GM12878 (cell line): ENCODE data around the gene HSD17B13. TPM values are rescaled to one million over a fixed set of nuclear protein-coding genes. Genes with fewer than 3 reads are reported as not detected.

ENCODE experiments used
- ATAC-seq: fragments of 200-7000 bp; cut with Tn5 transposase; 3 replicates; pipeline ENCODE4 v1.9.1; 2020; ENCODE audit warnings: mild to moderate bottlenecking, moderate library complexity
- BruUV-seq: library from RNA; stranded (reverse); fragments of 400-500 nt; replicated peaks from 2 replicates; lab custom pipeline; 2021; lab: Mats Ljungman, UMichigan
- CTCF ChIA-PET: fragments of 300-600 bp; sonication (Branson Sonifier 250); formaldehyde crosslinking; extraction: SDS; loops from one replicate; lab custom pipeline; 2021; ENCODE audit warnings: inconsistent platforms; lab: Yijun Ruan, JAX
- POLR2A ChIA-PET: fragments of 350-600 bp; formaldehyde crosslinking; extraction: SDS; loops from one replicate; lab custom pipeline; 2021; ENCODE audit warnings: inconsistent platforms; lab: Charles Lee
- RAD21 ChIA-PET: fragments of 300-600 bp; sonication (Branson Sonifier 250); formaldehyde crosslinking; loops from one replicate; lab custom pipeline; 2023; ENCODE audit warnings: antibody characterized with exemption; ENCODE audit not compliant: unreplicated experiment; lab: Charles Lee
- SMC1A ChIA-PET: fragments of 300-600 bp; sonication (Branson Sonifier 250); formaldehyde crosslinking; loops from one replicate; lab custom pipeline; 2023; ENCODE audit not compliant: unreplicated experiment, uncharacterized antibody; lab: Charles Lee
- DNase-seq: peaks from one replicate; pipeline ENCODE4 v3.0.0-alpha.2; 2011; ENCODE audit warnings: low read depth, low spot score
- FAIRE-seq: peaks from 3 replicates; lab custom pipeline; 2011; peaks lifted over from hg19 to GRCh38; lab: Jason Lieb, UNC
- H2AFZ ChIP-seq: 2 replicates; pipeline ENCODE4 v1.6.0; 2011; ENCODE audit warnings: low read depth, low read length, control low read depth; ENCODE audit not compliant: control insufficient read depth
- H3K27ac ChIP-seq: 2 replicates; pipeline ENCODE4 v1.5.1; 2011; ENCODE audit warnings: control low read depth; ENCODE audit not compliant: control insufficient read depth, insufficient read depth
- H3K27me3 ChIP-seq, 2 experiments: replicated peaks in 1 of 2; 2 replicates each; pipeline versions ENCODE4 v1.6.0 to v1.6.1; 2011; ENCODE audit warnings: low read length in 1 of 2; ENCODE audit not compliant: control insufficient read depth in 2 of 2, insufficient read depth in 2 of 2
- H3K36me3 ChIP-seq, 2 experiments: 2 replicates each; pipeline ENCODE4 v1.5.1; 2011; ENCODE audit warnings: low read length in 1 of 2; ENCODE audit not compliant: control insufficient read depth in 2 of 2, insufficient read depth in 2 of 2
- H3K4me1 ChIP-seq: 2 replicates; pipeline ENCODE4 v1.6.1; 2011; ENCODE audit warnings: mild to moderate bottlenecking, low read length, moderate library complexity, mixed read lengths; ENCODE audit not compliant: control insufficient read depth, insufficient read depth
- H3K4me2 ChIP-seq: 2 replicates; pipeline ENCODE4 v1.6.0; 2011; ENCODE audit warnings: control low read depth; ENCODE audit not compliant: control insufficient read depth, insufficient read depth
- H3K4me3 ChIP-seq: fragments of 200-600 bp; sonication (generic); 2 replicates; pipeline ENCODE4 v1.5.1; 2016
- H3K79me2 ChIP-seq: 2 replicates; pipeline ENCODE4 v1.6.0; 2011; ENCODE audit warnings: low read length; ENCODE audit not compliant: control insufficient read depth, insufficient read depth
- H3K9ac ChIP-seq: 2 replicates; pipeline ENCODE4 v1.8.0; 2011; ENCODE audit warnings: low read length, control low read depth, mixed read lengths; ENCODE audit not compliant: control insufficient read depth, insufficient read depth
- H3K9me3 ChIP-seq: replicated peaks from 3 replicates; pipeline ENCODE4 v1.5.1; 2011; ENCODE audit warnings: mild to moderate bottlenecking, low read length; ENCODE audit not compliant: control insufficient read depth, insufficient read depth
- H4K20me1 ChIP-seq: 2 replicates; pipeline ENCODE4 v1.6.0; 2011; ENCODE audit not compliant: control insufficient read depth, insufficient read depth
- CHD4 ChIP-seq: fragments of 200-600 bp; sonication (generic); IDR thresholded peaks from 2 replicates; pipeline ENCODE4 v1.6.1; 2016; ENCODE audit warnings: mild to moderate bottlenecking
- IRF4 ChIP-seq: IDR thresholded peaks from 2 replicates; pipeline ENCODE4 v1.6.1; 2011; ENCODE audit warnings: low read depth, low read length
- KDM1A ChIP-seq: fragments of 200-600 bp; sonication (generic); IDR thresholded peaks from 2 replicates; pipeline ENCODE4 v1.6.1; 2016; ENCODE audit warnings: borderline replicate concordance
- RELA ChIP-seq: fragments of 450-650 bp; IDR thresholded peaks from 2 replicates; pipeline ENCODE4 v1.8.0; 2014; ENCODE audit warnings: borderline replicate concordance; ENCODE audit not compliant: partially characterized antibody
- WGBS: methylation state at CpG from one replicate; pipeline ENCODE4 v1.1.6; 2016; ENCODE audit warnings: low lambda C conversion rate; ENCODE audit not compliant: insufficient replicate concordance, insufficient coverage; ENCODE audit errors: missing lambda C conversion rate; 5-methylcytosine and 5-hydroxymethylcytosine counted together
- in situ Hi-C: fragments of 300-500 bp; cut with MboI; formaldehyde crosslinking; loops from 9 replicates; pipeline ENCODE4 v1.14.3; 2018; ENCODE audit warnings: mixed read lengths
- intact Hi-C: fragments of 100-400 bp; cut with micrococcal nuclease; formaldehyde crosslinking; loops from one replicate; pipeline ENCODE4 v1.14.2; 2022; ENCODE audit not compliant: unreplicated experiment
- polyA plus RNA-seq, 11 experiments: library from polyadenylated mRNA; depleted of rRNA in 4 of 11; unstranded in 6 of 11; stranded (reverse) in 5 of 11; fragments of >200 nt; fragmentation: Nextera tagmentation in 4 of 11; fragmentation: Illumina TruSeq in 1 of 11; extraction: Ambion mirVana in 4 of 11; extraction: Trizol in 1 of 11; gene quantifications; 1 replicate in 1 of 11; 2 replicates in 10 of 11; pipeline versions ENCODE4 v1.2.1 to v1.2.3, GENCODE V29; 2011 to 2016; ENCODE audit warnings: inconsistent platforms in 2 of 11, missing spikeins in 2 of 11, low read depth in 1 of 11
- total RNA-seq, 4 experiments: library from RNA; depleted of rRNA in 3 of 4; stranded (reverse); fragments of >200 nt in 3 of 4; fragmentation: Illumina TruSeq in 1 of 4; extraction: Trizol in 1 of 4; gene quantifications; 2 replicates each; pipeline versions ENCODE4 v1.2.1 to v1.2.3, GENCODE V29; 2013 to 2021
- TF ChIP-seq, protein P1 (sequence below): fragments of 450-650 bp; IDR thresholded peaks from 2 replicates; pipeline ENCODE4 v1.6.1; 2016; ENCODE audit warnings: mild to moderate bottlenecking, moderate library complexity, borderline replicate concordance
- TF ChIP-seq, protein P2 (sequence below): fragments of 450-650 bp; IDR thresholded peaks from 2 replicates; pipeline ENCODE4 v1.6.1; 2016; ENCODE audit warnings: mild to moderate bottlenecking
- TF ChIP-seq, protein P3 (sequence below): IDR thresholded peaks from 2 replicates; pipeline ENCODE4 v1.6.1; 2012; ENCODE audit warnings: low read depth, low read length, improper control_type of control experiment
- TF ChIP-seq, protein P4 (sequence below): fragments of 450-650 bp; formaldehyde crosslinking; IDR thresholded peaks from 2 replicates; pipeline ENCODE4 v1.4.0; 2022; ENCODE audit warnings: mild to moderate bottlenecking, moderate library complexity

HSD17B13 gene
- total and polyA plus RNA-seq, 10 of the 15 experiments (the other 5 are each of a cell fraction or from before 2014, with no cell fraction given): 0.03 to 0.09 (median 0.04) TPM; not detected in 4

DNA sequence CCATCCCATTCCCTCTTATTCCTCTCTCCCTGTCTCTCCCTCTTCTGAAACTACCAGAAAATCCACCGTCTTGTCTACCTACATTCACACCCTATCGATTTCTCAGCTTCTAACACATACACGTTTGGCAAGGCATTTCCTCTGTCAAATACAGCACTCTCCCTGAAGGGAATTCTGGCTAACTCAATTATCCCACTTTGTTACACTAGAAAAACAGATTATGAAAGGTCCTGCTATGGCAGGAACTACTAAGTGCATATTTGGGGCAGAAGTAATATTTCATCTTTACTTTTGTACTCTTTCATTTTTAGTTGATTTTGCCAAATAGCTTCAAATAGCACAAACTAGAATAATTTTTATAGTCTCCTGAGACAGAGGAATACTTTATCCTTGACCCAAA, 55.7 kb downstream of the HSD17B13 start (continued):
- TF ChIP-seq, protein P1, sequence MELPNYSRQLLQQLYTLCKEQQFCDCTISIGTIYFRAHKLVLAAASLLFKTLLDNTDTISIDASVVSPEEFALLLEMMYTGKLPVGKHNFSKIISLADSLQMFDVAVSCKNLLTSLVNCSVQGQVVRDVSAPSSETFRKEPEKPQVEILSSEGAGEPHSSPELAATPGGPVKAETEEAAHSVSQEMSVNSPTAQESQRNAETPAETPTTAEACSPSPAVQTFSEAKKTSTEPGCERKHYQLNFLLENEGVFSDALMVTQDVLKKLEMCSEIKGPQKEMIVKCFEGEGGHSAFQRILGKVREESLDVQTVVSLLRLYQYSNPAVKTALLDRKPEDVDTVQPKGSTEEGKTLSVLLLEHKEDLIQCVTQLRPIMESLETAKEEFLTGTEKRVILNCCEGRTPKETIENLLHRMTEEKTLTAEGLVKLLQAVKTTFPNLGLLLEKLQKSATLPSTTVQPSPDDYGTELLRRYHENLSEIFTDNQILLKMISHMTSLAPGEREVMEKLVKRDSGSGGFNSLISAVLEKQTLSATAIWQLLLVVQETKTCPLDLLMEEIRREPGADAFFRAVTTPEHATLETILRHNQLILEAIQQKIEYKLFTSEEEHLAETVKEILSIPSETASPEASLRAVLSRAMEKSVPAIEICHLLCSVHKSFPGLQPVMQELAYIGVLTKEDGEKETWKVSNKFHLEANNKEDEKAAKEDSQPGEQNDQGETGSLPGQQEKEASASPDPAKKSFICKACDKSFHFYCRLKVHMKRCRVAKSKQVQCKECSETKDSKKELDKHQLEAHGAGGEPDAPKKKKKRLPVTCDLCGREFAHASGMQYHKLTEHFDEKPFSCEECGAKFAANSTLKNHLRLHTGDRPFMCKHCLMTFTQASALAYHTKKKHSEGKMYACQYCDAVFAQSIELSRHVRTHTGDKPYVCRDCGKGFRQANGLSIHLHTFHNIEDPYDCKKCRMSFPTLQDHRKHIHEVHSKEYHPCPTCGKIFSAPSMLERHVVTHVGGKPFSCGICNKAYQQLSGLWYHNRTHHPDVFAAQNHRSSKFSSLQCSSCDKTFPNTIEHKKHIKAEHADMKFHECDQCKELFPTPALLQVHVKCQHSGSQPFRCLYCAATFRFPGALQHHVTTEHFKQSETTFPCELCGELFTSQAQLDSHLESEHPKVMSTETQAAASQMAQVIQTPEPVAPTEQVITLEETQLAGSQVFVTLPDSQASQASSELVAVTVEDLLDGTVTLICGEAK: no peak
- TF ChIP-seq, protein P2, sequence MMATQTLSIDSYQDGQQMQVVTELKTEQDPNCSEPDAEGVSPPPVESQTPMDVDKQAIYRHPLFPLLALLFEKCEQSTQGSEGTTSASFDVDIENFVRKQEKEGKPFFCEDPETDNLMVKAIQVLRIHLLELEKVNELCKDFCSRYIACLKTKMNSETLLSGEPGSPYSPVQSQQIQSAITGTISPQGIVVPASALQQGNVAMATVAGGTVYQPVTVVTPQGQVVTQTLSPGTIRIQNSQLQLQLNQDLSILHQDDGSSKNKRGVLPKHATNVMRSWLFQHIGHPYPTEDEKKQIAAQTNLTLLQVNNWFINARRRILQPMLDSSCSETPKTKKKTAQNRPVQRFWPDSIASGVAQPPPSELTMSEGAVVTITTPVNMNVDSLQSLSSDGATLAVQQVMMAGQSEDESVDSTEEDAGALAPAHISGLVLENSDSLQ: no peak
- TF ChIP-seq CHD4 (no peak), RELA (no peak)

DNA sequence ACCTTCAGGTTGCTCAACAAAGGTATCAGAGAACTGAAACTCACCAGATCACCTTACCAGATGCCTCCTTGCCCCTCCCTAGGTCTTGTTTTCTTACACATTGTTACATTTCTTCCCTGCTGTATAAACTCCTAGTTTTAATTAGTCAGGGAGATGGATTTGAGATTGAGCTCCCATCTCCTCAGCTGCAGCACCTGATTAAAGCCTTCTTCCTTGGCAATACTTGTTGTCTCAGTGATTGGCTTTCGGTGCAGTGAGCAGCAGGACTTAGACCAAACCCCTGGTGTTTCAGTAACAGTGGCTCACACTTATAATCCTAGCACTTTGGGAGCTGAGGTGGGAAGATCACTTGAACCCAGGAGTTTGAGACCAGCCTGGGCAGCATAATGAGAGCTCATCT, 59.8 kb downstream of the HSD17B13 start:
- H3K4me3 ChIP-seq: no peak overlapping the region
- TF ChIP-seq, protein P3, sequence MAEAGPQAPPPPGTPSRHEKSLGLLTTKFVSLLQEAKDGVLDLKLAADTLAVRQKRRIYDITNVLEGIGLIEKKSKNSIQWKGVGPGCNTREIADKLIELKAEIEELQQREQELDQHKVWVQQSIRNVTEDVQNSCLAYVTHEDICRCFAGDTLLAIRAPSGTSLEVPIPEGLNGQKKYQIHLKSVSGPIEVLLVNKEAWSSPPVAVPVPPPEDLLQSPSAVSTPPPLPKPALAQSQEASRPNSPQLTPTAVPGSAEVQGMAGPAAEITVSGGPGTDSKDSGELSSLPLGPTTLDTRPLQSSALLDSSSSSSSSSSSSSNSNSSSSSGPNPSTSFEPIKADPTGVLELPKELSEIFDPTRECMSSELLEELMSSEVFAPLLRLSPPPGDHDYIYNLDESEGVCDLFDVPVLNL: no peak
- no peak for TF ChIP-seq IRF4
- TF ChIP-seq, protein P4, sequence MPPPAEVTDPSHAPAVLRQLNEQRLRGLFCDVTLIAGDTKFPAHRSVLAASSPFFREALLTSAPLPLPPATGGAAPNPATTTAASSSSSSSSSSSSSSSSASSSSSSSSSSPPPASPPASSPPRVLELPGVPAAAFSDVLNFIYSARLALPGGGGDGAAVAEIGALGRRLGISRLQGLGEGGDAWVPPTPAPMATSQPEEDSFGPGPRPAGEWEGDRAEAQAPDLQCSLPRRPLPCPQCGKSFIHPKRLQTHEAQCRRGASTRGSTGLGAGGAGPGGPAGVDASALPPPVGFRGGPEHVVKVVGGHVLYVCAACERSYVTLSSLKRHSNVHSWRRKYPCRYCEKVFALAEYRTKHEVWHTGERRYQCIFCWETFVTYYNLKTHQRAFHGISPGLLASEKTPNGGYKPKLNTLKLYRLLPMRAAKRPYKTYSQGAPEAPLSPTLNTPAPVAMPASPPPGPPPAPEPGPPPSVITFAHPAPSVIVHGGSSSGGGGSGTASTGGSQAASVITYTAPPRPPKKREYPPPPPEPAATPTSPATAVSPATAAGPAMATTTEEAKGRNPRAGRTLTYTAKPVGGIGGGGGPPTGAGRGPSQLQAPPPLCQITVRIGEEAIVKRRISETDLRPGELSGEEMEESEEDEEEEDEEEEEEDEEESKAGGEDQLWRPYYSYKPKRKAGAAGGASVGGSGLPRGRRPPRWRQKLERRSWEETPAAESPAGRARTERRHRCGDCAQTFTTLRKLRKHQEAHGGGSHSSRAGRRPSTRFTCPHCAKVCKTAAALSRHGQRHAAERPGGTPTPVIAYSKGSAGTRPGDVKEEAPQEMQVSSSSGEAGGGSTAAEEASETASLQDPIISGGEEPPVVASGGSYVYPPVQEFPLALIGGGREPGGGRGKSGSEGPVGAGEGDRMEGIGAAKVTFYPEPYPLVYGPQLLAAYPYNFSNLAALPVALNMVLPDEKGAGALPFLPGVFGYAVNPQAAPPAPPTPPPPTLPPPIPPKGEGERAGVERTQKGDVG (CRISPR knock-in tag): no peak
- no peak for TF ChIP-seq KDM1A
- H3K4me1 ChIP-seq: no peaks in the 10 kb centered on the region
- in situ Hi-C loops: no loop called here
- no TSS peak for BruUV-seq
- ChIA-PET RAD21 (interaction anchor here (1.1 kb wide), 1 partner anchor 27 kb away, joined by 3 read pairs; no protein-coding TSS in a partner anchor), POLR2A (no interaction called here), CTCF (interaction anchor here (1.3 to 1.8 kb wide), 2 partner anchors 26 to 111 kb away, joined by 3 to 4 read pairs; no protein-coding TSS in a partner anchor), SMC1A (no interaction called here)
- no peaks in the 10 kb centered on the region for H3K79me2 ChIP-seq
- 38% methylated on average over 1 of the region's 1 CpG for WGBS
- no peak overlapping the region for H2AFZ ChIP-seq
- no peaks in the 10 kb centered on the region; the same call in 2 of the 3 replicates for H3K9me3 ChIP-seq
- no peak overlapping the region for H3K27ac ChIP-seq
- no peaks in the 10 kb centered on the region for H3K36me3 ChIP-seq
- intact Hi-C loops: no loop called here
- no peaks in the 10 kb centered on the region for H4K20me1 ChIP-seq
- H3K9ac ChIP-seq: no peak overlapping the region
- H3K27me3 ChIP-seq: no peaks in the 10 kb centered on the region
- DNase-seq: no peak
- no peak overlapping the region for H3K4me2 ChIP-seq
- no peak for ATAC-seq
- FAIRE-seq: no peak
